Brain microvascular endothelial cell (primary cell): Measurements from ENCODE around the gene CAMTA1.

Source experiments
- DNase-seq: peaks from one replicate; pipeline ENCODE4 v3.0.0-alpha.2; 2020
- H3K27ac ChIP-seq: fragments of 250-450 bp; sonication (Bioruptor Pico); 2 replicates; pipeline ENCODE4 v1.5.1; 2020; ENCODE audit warnings: mild to moderate bottlenecking, moderate library complexity
- H3K27me3 ChIP-seq: fragments of 250-450 bp; sonication (Bioruptor Pico); replicated peaks from 2 replicates; pipeline ENCODE4 v1.5.1; 2020; ENCODE audit warnings: mild to moderate bottlenecking
- H3K36me3 ChIP-seq: fragments of 250-450 bp; sonication (Bioruptor Pico); replicated peaks from 2 replicates; pipeline ENCODE4 v1.5.1; 2020; ENCODE audit warnings: mild to moderate bottlenecking
- H3K4me3 ChIP-seq: 2 replicates; pipeline ENCODE4 v1.5.1; 2011; ENCODE audit warnings: low read depth, mild to moderate bottlenecking, control low read depth, low read length, moderate library complexity
- CTCF ChIP-seq: IDR thresholded peaks from 2 replicates; pipeline ENCODE4 v1.5.1; 2011; ENCODE audit warnings: low read depth, mild to moderate bottlenecking, moderate library complexity, low read length, control low read depth, inconsistent platforms; ENCODE audit errors: missing control alignments
- in situ Hi-C: cut with HindIII; loops from 2 replicates; pipeline ENCODE4 v1.10.0; 2017; ENCODE audit warnings: low sequenced_read_pairs, low pct_ligation_motif_present

Gene CAMTA1

GRCh38 chr1:7120863-7121621 is 335.8 kb downstream of the CAMTA1 start:
- H3K27me3 ChIP-seq = no peaks in the 10 kb centered on the region
- in situ Hi-C loops = no loop called here
- H3K27ac ChIP-seq = no peak overlapping the region
- peak; percentile 49 for TF ChIP-seq CTCF
- H3K36me3 ChIP-seq = no peaks in the 10 kb centered on the region
- DNase-seq = no peak
- no peak overlapping the region for H3K4me3 ChIP-seq

- Histone ChIP-seq H3K36me3 (no peaks in the 10 kb centered on the region), H3K27ac (no peak overlapping the region), H3K4me3 (no peak overlapping the region), H3K27me3 (no peaks in the 10 kb centered on the region)
- in situ Hi-C loops = no loop called here
- DNase-seq = no peak
- TF ChIP-seq CTCF = no peak
Observed at GRCh38 chr1:7121622-7121988, 336.4 kb downstream of the CAMTA1 start.

GRCh38 chr1:7127322-7128075 is 342.2 kb downstream of the CAMTA1 start:
- H3K4me3 ChIP-seq = no peak overlapping the region
- no peaks in the 10 kb centered on the region for H3K27me3 ChIP-seq
- in situ Hi-C loops = no loop called here
- no peak for TF ChIP-seq CTCF
- H3K27ac ChIP-seq = no peak overlapping the region
- no peak for DNase-seq
- H3K36me3 ChIP-seq = no peaks in the 10 kb centered on the region

DNA sequence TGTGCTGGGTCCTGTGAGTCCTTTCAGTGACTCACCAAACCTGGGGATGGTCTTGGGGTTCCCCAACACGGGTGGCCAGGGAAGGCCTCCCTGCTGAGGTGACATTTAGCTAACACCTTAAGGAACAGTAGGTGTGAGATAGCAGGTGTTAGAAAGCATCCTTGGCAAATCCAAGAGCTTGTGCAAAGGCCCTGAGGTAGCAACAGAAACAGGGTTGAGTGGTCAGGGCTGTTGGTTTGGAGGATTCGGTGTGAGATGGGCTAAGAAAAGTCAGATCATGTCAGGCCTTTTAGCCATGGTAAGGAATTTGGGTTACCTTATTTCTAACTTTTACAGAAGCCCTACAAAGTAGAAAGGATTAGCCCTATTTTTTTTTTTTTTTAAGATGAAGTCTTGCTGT is 343.0 kb downstream of the CAMTA1 start:
- Histone ChIP-seq H3K4me3 (no peak overlapping the region), H3K36me3 (no peaks in the 10 kb centered on the region), H3K27ac (no peak overlapping the region), H3K27me3 (no peaks in the 10 kb centered on the region)
- TF ChIP-seq CTCF = no peak
- DNase-seq = no peak
- in situ Hi-C loops = no loop called here

DNA sequence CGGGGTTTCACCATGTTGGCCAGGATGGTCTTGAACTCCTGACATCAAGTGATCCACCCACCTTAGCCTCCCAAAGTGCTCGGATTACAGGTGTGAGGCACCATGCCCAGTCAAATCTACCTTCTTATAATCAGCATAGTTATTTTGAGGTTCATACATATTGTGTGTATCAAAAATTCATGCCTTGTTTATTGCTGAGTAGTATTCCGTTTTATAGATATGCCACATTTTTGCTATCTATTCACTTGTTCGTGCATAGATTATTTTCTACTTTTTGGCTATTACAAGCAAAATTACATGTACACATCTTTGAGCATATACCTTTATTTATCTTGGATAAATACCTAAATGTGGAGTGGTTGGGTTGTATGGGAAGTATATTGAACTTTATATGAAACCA is 344.9 kb downstream of the CAMTA1 start:
- Histone ChIP-seq H3K4me3 (no peak overlapping the region), H3K27me3 (no peaks in the 10 kb centered on the region), H3K27ac (no peak overlapping the region), H3K36me3 (no peaks in the 10 kb centered on the region)
- in situ Hi-C loops = no loop called here
- no peak for DNase-seq
- no peak for TF ChIP-seq CTCF
